PC-3 (cell line): Measurements from ENCODE around the gene TPX2. TPM values are rescaled to one million over a fixed set of nuclear protein-coding genes. Genes with fewer than 3 reads are reported as not detected.
A peak's percentile ranks its signal among the peaks of the same experiment; 100 is the strongest.

Experiments used
- ATAC-seq: fragments of 200-7000 bp; cut with Tn5 transposase; 2 replicates; pipeline ENCODE4 v1.9.1; 2020; ENCODE audit warnings: mild to moderate bottlenecking, moderate library complexity
- BruUV-seq: library from RNA; stranded (reverse); fragments of 400-500 nt; replicated peaks from 2 replicates; lab custom pipeline; 2021; lab: Mats Ljungman, UMichigan
- CTCF ChIA-PET: fragments of 300-600 bp; sonication (Branson Sonifier 250); formaldehyde crosslinking; loops from one replicate; lab custom pipeline; 2022; ENCODE audit warnings: antibody characterized with exemption; lab: Charles Lee
- POLR2A ChIA-PET: fragments of 300-600 bp; sonication (Branson Sonifier 250); formaldehyde crosslinking; loops from one replicate; lab custom pipeline; 2022; ENCODE audit warnings: antibody characterized with exemption; ENCODE audit not compliant: unreplicated experiment; lab: Charles Lee
- DNase-seq: peaks from one replicate; pipeline ENCODE4 v3.0.0-alpha.2; 2015
- H2AFZ ChIP-seq: fragments of 300-600 bp; sonication (generic); 2 replicates; pipeline ENCODE4 v1.6.0; 2016; ENCODE audit warnings: antibody characterized with exemption, low read length
- H3F3A ChIP-seq: fragments of 300-600 bp; sonication (generic); one replicate; pipeline ENCODE4 v1.6.0; 2017; ENCODE audit warnings: antibody characterized with exemption, low read length, control low read depth, mild to moderate bottlenecking; ENCODE audit not compliant: unreplicated experiment
- H3K27ac ChIP-seq: fragments of 300-600 bp; sonication (generic); 2 replicates; pipeline ENCODE4 v1.5.1; 2016; ENCODE audit warnings: mild to moderate bottlenecking, low read length
- H3K27me3 ChIP-seq: fragments of 300-600 bp; sonication (generic); 2 replicates; pipeline ENCODE4 v1.6.1; 2016; ENCODE audit warnings: low read length, mixed read lengths
- H3K36me3 ChIP-seq: fragments of 300-600 bp; sonication (generic); 2 replicates; pipeline ENCODE4 v1.6.1; 2016; ENCODE audit warnings: low read depth, mixed run types, low read length, mixed read lengths
- H3K4me1 ChIP-seq: fragments of 300-600 bp; sonication (generic); 2 replicates; pipeline ENCODE4 v1.5.1; 2016; ENCODE audit warnings: low read length; ENCODE audit not compliant: insufficient read depth
- H3K4me2 ChIP-seq: fragments of 300-600 bp; sonication (generic); 2 replicates; pipeline ENCODE4 v1.6.0; 2016; ENCODE audit warnings: low read length
- H3K4me3 ChIP-seq: fragments of 300-600 bp; sonication (generic); 2 replicates; pipeline ENCODE4 v1.5.1; 2016; ENCODE audit warnings: mild to moderate bottlenecking, low read length, mixed read lengths
- H3K79me2 ChIP-seq: fragments of 300-600 bp; sonication (generic); 2 replicates; pipeline ENCODE4 v1.6.1; 2017; ENCODE audit warnings: low read length, mixed read lengths
- H3K9ac ChIP-seq: fragments of 300-600 bp; sonication (generic); 2 replicates; pipeline ENCODE4 v1.6.0; 2016; ENCODE audit warnings: mild to moderate bottlenecking, low read length
- H3K9me2 ChIP-seq: fragments of 300-600 bp; sonication (generic); replicated peaks from 2 replicates; pipeline ENCODE4 v1.6.1; 2016; ENCODE audit warnings: mixed run types, low read length, mixed read lengths
- H3K9me3 ChIP-seq: fragments of 300-600 bp; sonication (generic); 2 replicates; pipeline ENCODE4 v1.6.1; 2016; ENCODE audit warnings: low read length, mixed read lengths
- H4K20me1 ChIP-seq: fragments of 300-600 bp; sonication (generic); 2 replicates; pipeline ENCODE4 v1.6.1; 2016; ENCODE audit warnings: low read length, mixed read lengths
- EZH2 ChIP-seq: fragments of 300-600 bp; sonication (generic); IDR thresholded peaks from one replicate; pipeline ENCODE4 v1.6.1; 2017; ENCODE audit warnings: antibody characterized with exemption, mild to moderate bottlenecking, low read length; ENCODE audit not compliant: unreplicated experiment
- EZH2phosphoT487 ChIP-seq: fragments of 300-600 bp; sonication (generic); IDR thresholded peaks from 2 replicates; pipeline ENCODE4 v1.6.1; 2018; ENCODE audit warnings: mild to moderate bottlenecking, antibody characterized with exemption, low read length, borderline replicate concordance
- intact Hi-C: fragments of 100-400 bp; cut with micrococcal nuclease; formaldehyde crosslinking; loops from 2 replicates; pipeline ENCODE4 v1.9.0; 2023
- total RNA-seq: library from RNA; depleted of rRNA; stranded (reverse); fragments of >200 nt; gene quantifications from 2 replicates; pipeline ENCODE4 v1.2.3, GENCODE V29; 2014
- TF ChIP-seq, protein P1 (sequence below): fragments of 300-600 bp; sonication (generic); conservative IDR thresholded peaks from 2 replicates; pipeline ENCODE4 v1.5.1; 2017; ENCODE audit warnings: antibody characterized with exemption, low read depth, mild to moderate bottlenecking, low read length

TPX2 gene
- total RNA-seq, 1 experiment from 2014 or later: 128 TPM

DNA sequence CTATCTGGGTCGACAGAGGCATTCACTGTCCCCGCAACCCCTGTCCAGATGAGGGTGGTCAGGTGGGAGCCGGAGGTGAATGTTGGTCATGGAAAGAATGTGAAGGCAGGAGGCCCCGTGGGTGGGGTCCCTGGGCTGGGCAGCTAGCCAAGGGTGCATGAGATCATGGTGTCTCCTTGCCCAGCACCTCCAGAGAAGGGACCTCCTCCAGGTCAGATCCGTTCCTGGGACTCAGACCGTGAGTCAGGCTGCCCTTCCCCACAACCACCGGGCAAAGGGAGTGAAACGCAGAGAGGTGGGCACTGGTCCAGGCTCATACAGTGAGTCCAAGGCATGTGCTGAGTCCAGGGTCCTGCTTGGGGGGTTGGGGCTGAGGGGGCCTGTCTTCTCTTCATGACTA, 102.8 kb downstream of the TPX2 start:
- Histone ChIP-seq H3K27me3 (no peaks in the 10 kb centered on the region), H3K9me3 (no peaks in the 10 kb centered on the region), H3K4me1 (peaks cover 19% of the 10 kb centered on the region), H3K36me3 (no peaks in the 10 kb centered on the region), H3K9me2 (no peaks in the 10 kb centered on the region), H3K27ac (peak overlapping the region; percentile 17; the same call in 1 of the 2 replicates), H3K4me2 (peak overlapping the region; percentile 61), H3F3A (no peaks in the 10 kb centered on the region), H3K4me3 (no peak overlapping the region), H4K20me1 (no peaks in the 10 kb centered on the region), H3K9ac (no peak overlapping the region), H2AFZ (0 out of 2 replicates have a peak overlapping the region, but pooled peaks have one; percentile 13), H3K79me2 (no peaks in the 10 kb centered on the region)
- ATAC-seq: peak; percentile 78
- ChIA-PET POLR2A (no interaction called here), CTCF (interaction anchor here (0.7 kb wide), 1 partner anchor 11 kb away, joined by 4 read pairs; no protein-coding TSS in a partner anchor)
- intact Hi-C loops: no loop called here
- DNase-seq: peak; percentile 79
- no TSS peak for BruUV-seq
- TF ChIP-seq, protein P1, sequence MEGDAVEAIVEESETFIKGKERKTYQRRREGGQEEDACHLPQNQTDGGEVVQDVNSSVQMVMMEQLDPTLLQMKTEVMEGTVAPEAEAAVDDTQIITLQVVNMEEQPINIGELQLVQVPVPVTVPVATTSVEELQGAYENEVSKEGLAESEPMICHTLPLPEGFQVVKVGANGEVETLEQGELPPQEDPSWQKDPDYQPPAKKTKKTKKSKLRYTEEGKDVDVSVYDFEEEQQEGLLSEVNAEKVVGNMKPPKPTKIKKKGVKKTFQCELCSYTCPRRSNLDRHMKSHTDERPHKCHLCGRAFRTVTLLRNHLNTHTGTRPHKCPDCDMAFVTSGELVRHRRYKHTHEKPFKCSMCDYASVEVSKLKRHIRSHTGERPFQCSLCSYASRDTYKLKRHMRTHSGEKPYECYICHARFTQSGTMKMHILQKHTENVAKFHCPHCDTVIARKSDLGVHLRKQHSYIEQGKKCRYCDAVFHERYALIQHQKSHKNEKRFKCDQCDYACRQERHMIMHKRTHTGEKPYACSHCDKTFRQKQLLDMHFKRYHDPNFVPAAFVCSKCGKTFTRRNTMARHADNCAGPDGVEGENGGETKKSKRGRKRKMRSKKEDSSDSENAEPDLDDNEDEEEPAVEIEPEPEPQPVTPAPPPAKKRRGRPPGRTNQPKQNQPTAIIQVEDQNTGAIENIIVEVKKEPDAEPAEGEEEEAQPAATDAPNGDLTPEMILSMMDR: no peak
- TF ChIP-seq EZH2: no peak
- TF ChIP-seq EZH2phosphoT487: no peak

DNA sequence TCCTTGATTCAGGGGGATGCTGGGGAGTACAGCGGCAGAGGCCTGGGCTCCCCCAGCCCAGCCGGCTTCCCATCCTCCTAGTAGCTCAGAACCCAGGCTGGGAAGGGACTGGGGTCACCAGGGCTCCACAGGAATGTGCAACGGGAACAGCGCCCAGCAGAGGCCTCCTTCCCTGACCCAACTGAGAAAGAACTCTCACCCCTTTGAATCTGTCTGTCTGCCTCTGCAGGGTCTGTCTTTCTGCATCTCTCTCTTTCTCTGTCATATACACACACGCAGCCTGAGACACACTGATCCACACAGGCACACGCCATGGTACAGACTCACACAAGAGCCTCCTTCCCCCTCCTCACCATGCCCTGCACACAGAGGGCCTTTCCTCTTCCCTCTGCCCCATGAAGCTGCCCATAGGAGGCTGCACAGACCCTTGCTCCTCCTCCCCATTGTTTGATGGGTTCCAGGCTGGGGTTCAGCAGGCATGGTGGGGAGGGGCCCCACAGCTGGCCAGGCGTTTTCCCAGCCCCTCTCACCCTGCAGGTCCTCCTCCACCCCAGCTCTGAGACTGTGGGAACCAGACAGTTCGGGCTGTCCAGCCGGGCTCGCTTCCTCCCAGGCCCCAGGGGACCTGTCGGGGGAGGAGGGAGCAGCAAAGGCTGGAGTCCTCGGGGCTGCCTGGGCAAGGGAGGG, 103.5 kb downstream of the TPX2 start:
- no peak overlapping the region for H3K9ac ChIP-seq
- no peaks in the 10 kb centered on the region for H3K9me3 ChIP-seq
- 0 out of 2 replicates have a peak overlapping the region, but pooled peaks have one; percentile 13 for H2AFZ ChIP-seq
- peaks cover 19% of the 10 kb centered on the region for H3K4me1 ChIP-seq
- H3K4me2 ChIP-seq: peak overlapping the region; percentile 61
- ChIA-PET CTCF (interaction anchor here (0.9 kb wide), 1 partner anchor 208 kb away, joined by 3 read pairs; no protein-coding TSS in a partner anchor), POLR2A (no interaction called here)
- H3K79me2 ChIP-seq: no peaks in the 10 kb centered on the region
- H3K27me3 ChIP-seq: no peaks in the 10 kb centered on the region
- H3K4me3 ChIP-seq: no peak overlapping the region
- H3F3A ChIP-seq: no peaks in the 10 kb centered on the region
- no TSS peak for BruUV-seq
- H3K9me2 ChIP-seq: no peaks in the 10 kb centered on the region
- intact Hi-C loops: no loop called here
- peak; percentile 5; the same call in 1 of the 2 replicates for ATAC-seq
- TF ChIP-seq EZH2 (no peak), EZH2phosphoT487 (no peak)
- TF ChIP-seq, protein P1: no peak
- H3K27ac ChIP-seq: peak overlapping the region; percentile 17; the same call in 1 of the 2 replicates
- H4K20me1 ChIP-seq: no peaks in the 10 kb centered on the region
- no peaks in the 10 kb centered on the region for H3K36me3 ChIP-seq
- DNase-seq: peak; percentile 25

DNA sequence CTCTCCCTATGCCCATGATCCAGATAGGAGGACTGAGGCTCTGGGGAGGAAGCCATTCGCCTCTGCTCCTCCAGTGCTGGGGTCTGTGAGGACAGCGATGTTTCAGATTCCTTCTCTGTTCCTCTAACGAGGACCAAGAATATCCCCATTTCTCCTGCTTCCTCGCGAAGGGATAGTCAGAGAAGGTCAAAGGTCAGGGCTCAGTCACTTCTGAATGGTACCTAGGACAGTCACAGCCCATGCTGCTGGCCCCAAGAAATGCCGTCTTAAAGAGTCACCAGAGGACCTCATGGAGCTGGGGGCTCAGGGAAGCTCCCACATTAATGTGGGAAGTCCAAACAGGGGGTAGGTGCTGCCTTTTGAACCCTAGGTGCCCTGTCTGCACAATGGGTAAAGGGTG, 104.2 kb downstream of the TPX2 start:
- H4K20me1 ChIP-seq: no peaks in the 10 kb centered on the region
- no peak overlapping the region for H3K27ac ChIP-seq
- intact Hi-C loops: no loop called here
- ATAC-seq: no peak
- peaks cover 19% of the 10 kb centered on the region for H3K4me1 ChIP-seq
- no peak overlapping the region for H2AFZ ChIP-seq
- no TSS peak for BruUV-seq
- H3K4me3 ChIP-seq: no peak overlapping the region
- TF ChIP-seq, protein P1: no peak
- TF ChIP-seq EZH2phosphoT487: no peak
- H3K36me3 ChIP-seq: no peaks in the 10 kb centered on the region
- no peaks in the 10 kb centered on the region for H3K79me2 ChIP-seq
- DNase-seq: no peak
- H3K4me2 ChIP-seq: no peak overlapping the region
- no peaks in the 10 kb centered on the region for H3F3A ChIP-seq
- POLR2A ChIA-PET: no interaction called here
- no peak overlapping the region for H3K9ac ChIP-seq
- no peaks in the 10 kb centered on the region for H3K9me2 ChIP-seq
- CTCF ChIA-PET: interaction anchor here (0.9 kb wide), 1 partner anchor 209 kb away, joined by 3 read pairs; no protein-coding TSS in a partner anchor
- no peaks in the 10 kb centered on the region for H3K27me3 ChIP-seq
- H3K9me3 ChIP-seq: no peaks in the 10 kb centered on the region
